GM12891 (cell line): Measurements from ENCODE around the gene GBF1.
A peak's percentile ranks its signal among the peaks of the same experiment; 100 is the strongest.

Experiments
- DNase-seq: peaks from one replicate; pipeline ENCODE4 v3.0.0; 2011; ENCODE audit warnings: low spot score; ENCODE audit not compliant: insufficient read length
- FAIRE-seq: peaks from 2 replicates; lab custom pipeline; 2011; peaks lifted over from hg19 to GRCh38; lab: Jason Lieb, UNC
- PAX5 ChIP-seq: IDR thresholded peaks from 2 replicates; pipeline ENCODE4 v1.6.1; 2011; ENCODE audit warnings: low read length, moderate library complexity, mild to moderate bottlenecking; ENCODE audit not compliant: insufficient read depth, severe bottlenecking
- POLR2A ChIP-seq: IDR thresholded peaks from 2 replicates; pipeline ENCODE4 v1.6.1; 2011; ENCODE audit warnings: low read depth, low read length, control low read depth
- POLR2AphosphoS5 ChIP-seq: IDR thresholded peaks from 2 replicates; pipeline ENCODE4 v1.6.1; 2011; ENCODE audit warnings: low read depth, low read length, control low read depth
- POU2F2 ChIP-seq: IDR thresholded peaks from 2 replicates; pipeline ENCODE4 v1.6.1; 2011; ENCODE audit warnings: low read depth, mild to moderate bottlenecking, control low read depth, low read length, moderate library complexity
- SPI1 ChIP-seq: IDR thresholded peaks from 2 replicates; pipeline ENCODE4 v1.6.1; 2011; ENCODE audit warnings: low read depth, low read length, control low read depth
- TAF1 ChIP-seq: IDR thresholded peaks from 2 replicates; pipeline ENCODE4 v1.6.1; 2011; ENCODE audit warnings: low read depth, low read length, control low read depth

GBF1 gene

GRCh38 chr10:102219370-102219769 lies 26.0 kb upstream of the GBF1 start:
- TF ChIP-seq POLR2A (no peak), POU2F2 (no peak), TAF1 (no peak), SPI1 (no peak)
- FAIRE-seq, result no peak

GRCh38 chr10:102220612-102221011 lies 24.7 kb upstream of the GBF1 start:
- FAIRE-seq (no peak), DNase-seq (no peak)
- TF ChIP-seq POLR2AphosphoS5 (no peak), PAX5 (no peak), POLR2A (no peak), POU2F2 (no peak), TAF1 (no peak), SPI1 (no peak)

More at GRCh38 chr10:102219370-102219769, 26.0 kb upstream of the GBF1 start:
- no peak for DNase-seq

GRCh38 chr10:102222797-102223196 lies 22.5 kb upstream of the GBF1 start:
- no peak for FAIRE-seq
- DNase-seq, result no peak
- TF ChIP-seq POLR2AphosphoS5, result no peak
- no peak for TF ChIP-seq POLR2A
- TF ChIP-seq POU2F2, result no peak
- TF ChIP-seq TAF1, result no peak

- FAIRE-seq, result peak; percentile 98
- TF ChIP-seq SPI1, result no peak
- no peak for TF ChIP-seq PAX5
- no peak for TF ChIP-seq POU2F2
Observed at GRCh38 chr10:102225646-102226541, 19.4 kb upstream of the GBF1 start, which contains the start of gene ELOVL3. Gene ELOVL3, plus strand, starts transcription at chr10:102226299. Its CDS starts 250 bp downstream, at chr10:102226549.

GRCh38 chr10:102226542-102226870 lies 18.8 kb upstream of the GBF1 start:
- no peak for DNase-seq
- no peak for FAIRE-seq
- TF ChIP-seq SPI1, result no peak
- TF ChIP-seq POU2F2, result no peak
- TF ChIP-seq TAF1, result no peak
- no peak for TF ChIP-seq POLR2AphosphoS5
- no peak for TF ChIP-seq POLR2A
- TF ChIP-seq PAX5, result no peak

More at GRCh38 chr10:102225646-102226541, 19.4 kb upstream of the GBF1 start, which contains the start of gene ELOVL3:
- DNase-seq, result peak; percentile 93

DNA sequence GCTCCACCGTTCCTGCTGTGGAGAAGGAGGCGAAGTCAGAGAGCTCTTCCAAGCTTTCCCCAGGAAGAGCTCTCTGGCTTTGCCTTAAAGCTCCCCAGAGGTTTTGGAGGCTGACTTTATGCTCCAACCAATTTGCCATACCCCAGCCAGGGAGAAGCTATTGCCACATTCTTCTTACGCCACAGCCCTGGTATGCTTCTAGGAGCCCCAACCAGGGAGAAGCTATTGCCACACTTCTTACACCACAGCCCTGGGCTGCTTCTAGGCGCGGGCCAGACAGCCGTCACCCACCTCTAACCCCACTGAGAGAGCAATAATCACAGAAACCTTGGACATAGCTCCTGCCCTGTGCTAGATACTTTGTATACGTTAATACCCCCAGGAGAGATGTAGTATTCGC lies 18.3 kb upstream of the GBF1 start:
- TF ChIP-seq POLR2AphosphoS5 (no peak), POLR2A (no peak), TAF1 (no peak), POU2F2 (no peak), SPI1 (no peak), PAX5 (no peak)
- DNase-seq, result no peak
- no peak for FAIRE-seq

GRCh38 chr10:102229810-102230263 lies 15.5 kb upstream of the GBF1 start:
- DNase-seq (peak; percentile 79), FAIRE-seq (peak; percentile 95)
- TF ChIP-seq TAF1 (no peak), POU2F2 (no peak), POLR2A (no peak), SPI1 (no peak), PAX5 (no peak), POLR2AphosphoS5 (no peak)

GRCh38 chr10:102230264-102230860 lies 15.0 kb upstream of the GBF1 start:
- peak; percentile 57 for FAIRE-seq

DNA sequence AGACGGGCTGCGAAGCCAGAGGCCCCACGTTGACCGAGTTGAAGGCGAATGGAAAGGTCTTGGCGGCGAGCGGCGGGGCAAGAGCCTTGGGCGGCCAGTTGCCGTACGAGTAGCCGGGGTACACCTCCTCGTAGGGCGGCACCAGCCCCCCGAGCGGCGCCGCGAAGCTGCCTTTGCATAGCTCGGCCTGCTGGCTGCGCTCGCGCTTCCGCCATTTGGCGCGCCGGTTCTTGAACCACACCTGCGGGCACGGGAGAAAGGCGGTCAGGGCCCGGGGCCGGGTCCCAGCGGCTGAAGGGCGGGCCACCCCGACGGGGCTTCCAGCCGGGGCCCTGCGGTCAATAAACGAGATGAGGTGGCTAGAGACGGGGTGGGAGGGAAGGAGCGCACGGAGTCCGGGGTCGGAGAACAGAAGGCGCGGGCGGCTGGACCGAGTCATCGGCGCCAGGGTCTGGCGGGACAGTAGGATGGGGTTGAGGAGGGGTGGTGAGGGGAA lies 14.4 kb upstream of the GBF1 start:
- TF ChIP-seq POLR2AphosphoS5 (no peak), PAX5 (no peak), POU2F2 (no peak), TAF1 (no peak), POLR2A (no peak), SPI1 (no peak)
- peak; percentile 63 for DNase-seq
- peak; percentile 68 for FAIRE-seq

More at GRCh38 chr10:102230264-102230860, 15.0 kb upstream of the GBF1 start:
- DNase-seq, result peak; percentile 41
- no peak for TF ChIP-seq TAF1
- TF ChIP-seq POLR2A, result no peak
